SK-N-SH (cell line): ENCODE data around the gene SIRPB2. TPM values are rescaled to one million over a fixed set of nuclear protein-coding genes. Genes with fewer than 3 reads are reported as not detected.

Experiments
- CTCF ChIA-PET: fragments of 300-600, 350-600 bp; formaldehyde crosslinking; extraction: SDS; loops from one replicate; lab custom pipeline; 2021; lab: Yijun Ruan, JAX
- POLR2A ChIA-PET: fragments of 350-600 bp; sonication (Branson Sonifier 250); formaldehyde crosslinking; extraction: SDS; loops from one replicate; lab custom pipeline; 2020; ENCODE audit warnings: antibody characterized with exemption, inconsistent platforms; lab: Yijun Ruan, JAX
- DNase-seq: peaks from one replicate; pipeline ENCODE4 v3.0.0; 2012
- H2AFZ ChIP-seq: fragments of 200-600 bp; sonication (generic); 2 replicates; pipeline ENCODE4 v1.8.1; 2016; ENCODE audit warnings: antibody characterized with exemption, mild to moderate bottlenecking, low read depth
- H3F3A ChIP-seq: fragments of 200-600 bp; sonication (generic); replicated peaks from 2 replicates; pipeline ENCODE3; 2016; ENCODE audit warnings: antibody characterized with exemption, mild to moderate bottlenecking; ENCODE audit not compliant: insufficient read depth
- H3K27ac ChIP-seq, 2 experiments: fragments of 200-500 bp in 1 of 2; fragments of 200-600 bp in 1 of 2; sonication (Bioruptor generic) in 1 of 2; sonication (generic), shearing (Covaris generic) in 1 of 2; 2 replicates each; pipeline versions ENCODE4 v1.5.1 to v1.6.1; 2014 to 2016; ENCODE audit warnings: low read depth in 2 of 2, inconsistent platforms in 1 of 2, low read length in 1 of 2, mild to moderate bottlenecking in 1 of 2, mixed read lengths in 1 of 2
- H3K27me3 ChIP-seq: fragments of 200-600 bp; sonication (generic), shearing (Covaris generic); 2 replicates; pipeline ENCODE4 v1.6.1; 2016; ENCODE audit warnings: mixed run types; ENCODE audit not compliant: insufficient read depth
- H3K36me3 ChIP-seq, 2 experiments: fragments of 200-500 bp in 1 of 2; fragments of 200-600 bp in 1 of 2; sonication (Bioruptor generic) in 1 of 2; sonication (generic) in 1 of 2; replicated peaks in 1 of 2; 2 replicates each; pipeline versions ENCODE3 to v1.5.1; 2014 to 2016; ENCODE audit warnings: low read length in 1 of 2, mild to moderate bottlenecking in 1 of 2; ENCODE audit not compliant: insufficient read depth in 2 of 2, control insufficient read depth in 1 of 2
- H3K4me1 ChIP-seq, 2 experiments: fragments of 200-500 bp in 1 of 2; fragments of 200-600 bp in 1 of 2; sonication (Bioruptor generic) in 1 of 2; sonication (generic), shearing (Covaris generic) in 1 of 2; 2 replicates each; pipeline versions ENCODE4 v1.5.1 to v1.6.1; 2014 to 2016; ENCODE audit warnings: low read depth in 1 of 2, low read length in 1 of 2, mixed run types in 1 of 2; ENCODE audit not compliant: insufficient read depth in 2 of 2, control insufficient read depth in 1 of 2
- H3K4me2 ChIP-seq: fragments of 200-600 bp; sonication (generic), shearing (Covaris generic); 2 replicates; pipeline ENCODE4 v1.6.1; 2017; ENCODE audit warnings: mixed run types
- H3K4me3 ChIP-seq, 2 experiments: fragments of 200-500 bp in 1 of 2; fragments of 200-600 bp in 1 of 2; sonication (Bioruptor generic) in 1 of 2; sonication (generic), shearing (Covaris generic) in 1 of 2; 2 replicates each; pipeline versions ENCODE4 v1.5.1 to v1.8.1; 2014 to 2016; ENCODE audit warnings: low read depth in 2 of 2, inconsistent platforms in 1 of 2, low read length in 1 of 2, mild to moderate bottlenecking in 1 of 2, mixed read lengths in 1 of 2, moderate library complexity in 1 of 2
- H3K79me2 ChIP-seq: fragments of 200-600 bp; sonication (generic); 2 replicates; pipeline ENCODE4 v1.8.1; 2017; ENCODE audit warnings: mild to moderate bottlenecking; ENCODE audit not compliant: insufficient read depth
- H3K9ac ChIP-seq: fragments of 200-600 bp; sonication (generic); 2 replicates; pipeline ENCODE4 v1.6.1; 2017; ENCODE audit warnings: mixed run types
- H3K9me2 ChIP-seq: fragments of 200-600 bp; sonication (generic); 2 replicates; pipeline ENCODE4 v1.6.1; 2017; ENCODE audit warnings: mixed run types
- H3K9me3 ChIP-seq: fragments of 200-600 bp; sonication (generic); 2 replicates; pipeline ENCODE4 v1.6.1; 2017; ENCODE audit warnings: mixed run types, mild to moderate bottlenecking, moderate library complexity
- H4K20me1 ChIP-seq: fragments of 200-600 bp; sonication (generic); 2 replicates; pipeline ENCODE4 v1.6.1; 2017; ENCODE audit warnings: mild to moderate bottlenecking, mixed run types; ENCODE audit not compliant: insufficient read depth
- EZH2phosphoT487 ChIP-seq: fragments of 200-600 bp; sonication (generic); IDR thresholded peaks from 2 replicates; pipeline ENCODE4 v1.6.1; 2017; ENCODE audit warnings: low read depth, mixed run types, mild to moderate bottlenecking, antibody characterized with exemption, moderate library complexity, borderline replicate concordance
- FOXM1 ChIP-seq: IDR thresholded peaks from 2 replicates; pipeline ENCODE4 v1.4.0; 2012; ENCODE audit warnings: low read depth, mild to moderate bottlenecking
- JUND ChIP-seq: IDR thresholded peaks from 2 replicates; pipeline ENCODE4 v1.4.0; 2012
- NFIC ChIP-seq: IDR thresholded peaks from 2 replicates; pipeline ENCODE4 v1.4.0; 2012; ENCODE audit warnings: borderline replicate concordance
- NRF1 ChIP-seq: IDR thresholded peaks from 2 replicates; pipeline ENCODE4 v1.6.1; 2012; ENCODE audit warnings: low read depth, mild to moderate bottlenecking, low read length
- RFX5 ChIP-seq: IDR thresholded peaks from 2 replicates; pipeline ENCODE4 v1.6.1; 2012; ENCODE audit warnings: mild to moderate bottlenecking, improper control_type of control experiment, low read length
- SIN3A ChIP-seq: IDR thresholded peaks from 2 replicates; pipeline ENCODE4 v1.6.1; 2012; ENCODE audit warnings: low read depth, mild to moderate bottlenecking, low read length, moderate library complexity, borderline replicate concordance
- TAF1 ChIP-seq: IDR thresholded peaks from 2 replicates; pipeline ENCODE4 v1.6.1; 2012; ENCODE audit warnings: low read depth, mild to moderate bottlenecking, low read length, moderate library complexity, borderline replicate concordance
- TCF12 ChIP-seq: IDR thresholded peaks from 2 replicates; pipeline ENCODE4 v1.4.0; 2012
- TEAD4 ChIP-seq: IDR thresholded peaks from 2 replicates; pipeline ENCODE4 v1.4.0; 2012; ENCODE audit warnings: mild to moderate bottlenecking, borderline replicate concordance; ENCODE audit not compliant: insufficient read depth
- WGBS: methylation state at CpG from one replicate; pipeline ENCODE4 v1.1.6; 2017; ENCODE audit warnings: low lambda C conversion rate; 5-methylcytosine and 5-hydroxymethylcytosine counted together
- polyA plus RNA-seq, 3 experiments: library from polyadenylated mRNA; depleted of rRNA; stranded (reverse); fragments of >200 nt; gene quantifications; 2 replicates each; pipeline ENCODE4 v1.2.3, GENCODE V29; 2012
- TF ChIP-seq, protein P1 (sequence below): IDR thresholded peaks from 2 replicates; pipeline ENCODE4 v1.4.0; 2012; ENCODE audit warnings: low read depth, borderline replicate concordance
- TF ChIP-seq, protein P2 (sequence below): IDR thresholded peaks from 2 replicates; pipeline ENCODE4 v1.4.0; 2012; ENCODE audit warnings: low read depth, borderline replicate concordance
- TF ChIP-seq, protein P3 (sequence below): fragments of 200-600 bp; sonication (generic); IDR thresholded peaks from 2 replicates; pipeline ENCODE4 v1.6.1; 2017; ENCODE audit warnings: antibody characterized with exemption, mild to moderate bottlenecking, moderate library complexity

Gene SIRPB2
- polyA plus RNA-seq, 1 of the 3 experiments (the other 2 are of a cell fraction): not detected

DNA sequence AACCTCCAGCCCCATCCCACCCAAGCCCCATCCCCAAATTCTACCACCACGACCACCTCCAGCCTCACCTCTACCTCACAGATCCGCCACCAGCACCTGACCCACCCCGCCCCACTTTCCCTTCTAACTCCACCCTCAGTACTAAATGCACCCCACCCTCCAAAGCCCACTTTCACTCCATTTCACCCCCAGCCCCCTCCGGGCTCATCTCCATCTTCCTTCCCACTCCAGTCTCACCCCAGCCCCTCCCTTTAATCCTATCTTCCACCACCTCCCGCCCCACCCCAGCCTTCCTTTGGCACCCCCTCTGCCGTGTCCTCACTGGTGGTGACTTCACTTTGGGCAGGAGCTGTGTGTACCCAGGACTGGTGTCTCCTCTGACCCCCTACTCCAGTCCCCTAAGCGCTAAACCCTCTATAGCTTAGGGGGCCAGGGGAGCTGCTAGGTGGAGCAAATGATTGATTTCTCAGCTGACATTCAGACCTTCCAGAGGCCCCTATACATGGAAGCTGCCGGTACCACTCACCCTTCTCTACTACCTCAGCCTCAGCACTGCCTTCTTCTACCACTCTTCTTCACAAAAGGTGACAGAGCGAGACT is 21.8 kb downstream of the SIRPB2 start:
- H3K27ac ChIP-seq: peak overlapping the region in 1 of 2 experiments; percentile 68; a peak in 2 of 4 replicates
- no peak for DNase-seq
- H2AFZ ChIP-seq: no peak overlapping the region; the same call in none of the 2 replicates
- H3K9ac ChIP-seq: no peak overlapping the region; the same call in 1 of the 2 replicates
- no peaks in the 10 kb centered on the region for H3K9me2 ChIP-seq
- TF ChIP-seq JUND (no peak), SIN3A (no peak), NRF1 (no peak), FOXM1 (no peak), TEAD4 (no peak), TAF1 (no peak)
- TF ChIP-seq, protein P1, sequence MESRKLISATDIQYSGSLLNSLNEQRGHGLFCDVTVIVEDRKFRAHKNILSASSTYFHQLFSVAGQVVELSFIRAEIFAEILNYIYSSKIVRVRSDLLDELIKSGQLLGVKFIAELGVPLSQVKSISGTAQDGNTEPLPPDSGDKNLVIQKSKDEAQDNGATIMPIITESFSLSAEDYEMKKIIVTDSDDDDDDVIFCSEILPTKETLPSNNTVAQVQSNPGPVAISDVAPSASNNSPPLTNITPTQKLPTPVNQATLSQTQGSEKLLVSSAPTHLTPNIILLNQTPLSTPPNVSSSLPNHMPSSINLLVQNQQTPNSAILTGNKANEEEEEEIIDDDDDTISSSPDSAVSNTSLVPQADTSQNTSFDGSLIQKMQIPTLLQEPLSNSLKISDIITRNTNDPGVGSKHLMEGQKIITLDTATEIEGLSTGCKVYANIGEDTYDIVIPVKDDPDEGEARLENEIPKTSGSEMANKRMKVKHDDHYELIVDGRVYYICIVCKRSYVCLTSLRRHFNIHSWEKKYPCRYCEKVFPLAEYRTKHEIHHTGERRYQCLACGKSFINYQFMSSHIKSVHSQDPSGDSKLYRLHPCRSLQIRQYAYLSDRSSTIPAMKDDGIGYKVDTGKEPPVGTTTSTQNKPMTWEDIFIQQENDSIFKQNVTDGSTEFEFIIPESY: no peak
- TF ChIP-seq, protein P2, sequence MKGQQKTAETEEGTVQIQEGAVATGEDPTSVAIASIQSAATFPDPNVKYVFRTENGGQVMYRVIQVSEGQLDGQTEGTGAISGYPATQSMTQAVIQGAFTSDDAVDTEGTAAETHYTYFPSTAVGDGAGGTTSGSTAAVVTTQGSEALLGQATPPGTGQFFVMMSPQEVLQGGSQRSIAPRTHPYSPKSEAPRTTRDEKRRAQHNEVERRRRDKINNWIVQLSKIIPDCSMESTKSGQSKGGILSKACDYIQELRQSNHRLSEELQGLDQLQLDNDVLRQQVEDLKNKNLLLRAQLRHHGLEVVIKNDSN: no peak
- TF ChIP-seq, protein P3, sequence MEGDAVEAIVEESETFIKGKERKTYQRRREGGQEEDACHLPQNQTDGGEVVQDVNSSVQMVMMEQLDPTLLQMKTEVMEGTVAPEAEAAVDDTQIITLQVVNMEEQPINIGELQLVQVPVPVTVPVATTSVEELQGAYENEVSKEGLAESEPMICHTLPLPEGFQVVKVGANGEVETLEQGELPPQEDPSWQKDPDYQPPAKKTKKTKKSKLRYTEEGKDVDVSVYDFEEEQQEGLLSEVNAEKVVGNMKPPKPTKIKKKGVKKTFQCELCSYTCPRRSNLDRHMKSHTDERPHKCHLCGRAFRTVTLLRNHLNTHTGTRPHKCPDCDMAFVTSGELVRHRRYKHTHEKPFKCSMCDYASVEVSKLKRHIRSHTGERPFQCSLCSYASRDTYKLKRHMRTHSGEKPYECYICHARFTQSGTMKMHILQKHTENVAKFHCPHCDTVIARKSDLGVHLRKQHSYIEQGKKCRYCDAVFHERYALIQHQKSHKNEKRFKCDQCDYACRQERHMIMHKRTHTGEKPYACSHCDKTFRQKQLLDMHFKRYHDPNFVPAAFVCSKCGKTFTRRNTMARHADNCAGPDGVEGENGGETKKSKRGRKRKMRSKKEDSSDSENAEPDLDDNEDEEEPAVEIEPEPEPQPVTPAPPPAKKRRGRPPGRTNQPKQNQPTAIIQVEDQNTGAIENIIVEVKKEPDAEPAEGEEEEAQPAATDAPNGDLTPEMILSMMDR: no peak
- ChIA-PET POLR2A (no interaction called here), CTCF (interaction anchor here (1.2 to 4.8 kb wide), 5 partner anchors 21 to 156 kb away, joined by 3 to 31 read pairs (median 5); no protein-coding TSS in a partner anchor)
- peaks cover 5% of the 10 kb centered on the region for H3F3A ChIP-seq
- H3K36me3 ChIP-seq: peaks cover 0 to 4% of the 10 kb centered on the region in 2 experiments
- no peaks in the 10 kb centered on the region for H3K9me3 ChIP-seq
- no peak overlapping the region for H3K4me3 ChIP-seq
- H4K20me1 ChIP-seq: peaks cover 15% of the 10 kb centered on the region
- H3K27me3 ChIP-seq: no peaks in the 10 kb centered on the region
- H3K79me2 ChIP-seq: peaks cover 19% of the 10 kb centered on the region
- WGBS: 43% methylated on average over 9 of the region's 9 CpGs
- peak overlapping the region; percentile 66 for H3K4me2 ChIP-seq
- H3K4me1 ChIP-seq: peaks cover 15 to 16% of the 10 kb centered on the region in 2 experiments; a peak in 1 of 4 replicates

DNA sequence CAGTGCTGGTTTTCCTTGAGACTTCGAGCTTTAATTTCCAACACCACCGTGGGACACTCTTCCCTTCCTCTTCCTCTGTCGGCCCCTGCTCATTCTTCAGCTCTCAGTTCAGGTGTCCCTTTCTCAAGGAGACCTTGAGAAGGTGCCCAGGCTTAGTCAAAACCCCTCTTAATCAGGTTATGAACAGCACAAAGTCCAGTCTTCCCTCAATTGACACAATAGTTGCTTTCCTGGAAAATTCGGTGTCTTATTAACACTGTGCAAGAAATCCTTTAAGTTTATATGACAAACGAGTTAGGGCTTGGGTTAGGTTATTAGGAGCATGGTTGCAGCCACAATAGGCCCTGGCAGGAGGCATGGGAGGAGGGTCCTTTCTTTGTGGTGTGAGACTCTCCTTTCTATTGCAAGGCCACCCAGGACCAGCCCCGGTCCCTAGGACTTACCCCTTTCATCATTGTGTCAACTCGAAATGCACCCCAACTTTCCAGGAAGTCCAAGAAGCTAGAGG is 23.0 kb downstream of the SIRPB2 start:
- Histone ChIP-seq H3K4me1 (peaks cover 15 to 16% of the 10 kb centered on the region in 2 experiments; a peak in 1 of 4 replicates), H4K20me1 (peaks cover 22% of the 10 kb centered on the region), H2AFZ (no peak overlapping the region), H3K9me2 (no peaks in the 10 kb centered on the region)
- POLR2A ChIA-PET: no interaction called here
- TF ChIP-seq JUND (no peak), NRF1 (no peak), TCF12 (no peak), EZH2phosphoT487 (no peak), TAF1 (no peak), RFX5 (no peak), NFIC (no peak)
- TF ChIP-seq, all 33 proteins: peak for 0
- no peak overlapping the region for H3K27ac ChIP-seq
- H3K79me2 ChIP-seq: peaks cover 31% of the 10 kb centered on the region
- CTCF ChIA-PET: interaction anchor here (0.9 to 4.8 kb wide), 17 partner anchors 9 to 367 kb away, joined by 3 to 31 read pairs (median 5); partner anchors contain the start of gene SIRPB2
- DNase-seq: no peak
- no peak overlapping the region for H3K4me2 ChIP-seq
- no peak overlapping the region for H3K4me3 ChIP-seq
- peaks cover 5% of the 10 kb centered on the region for H3F3A ChIP-seq
- no peaks in the 10 kb centered on the region for H3K9me3 ChIP-seq
- 42% methylated on average over 7 of the region's 7 CpGs for WGBS
- no peaks in the 10 kb centered on the region for H3K27me3 ChIP-seq
- H3K9ac ChIP-seq: no peak overlapping the region
- H3K36me3 ChIP-seq: peaks cover 5 to 13% of the 10 kb centered on the region in 2 experiments
